ENCODE data around the gene OR3A2. TPM values are rescaled to one million over a fixed set of nuclear protein-coding genes. Genes with fewer than 3 reads are reported as not detected.
"Not testable (repeated sequence)": the region's sequence is repeated elsewhere in the genome, so short reads cannot be mapped to it uniquely, and the experiment has no call there.

Gene OR3A2
- total RNA-seq, 1 donor from 2014 or later, result 0.47 TPM

DNA sequence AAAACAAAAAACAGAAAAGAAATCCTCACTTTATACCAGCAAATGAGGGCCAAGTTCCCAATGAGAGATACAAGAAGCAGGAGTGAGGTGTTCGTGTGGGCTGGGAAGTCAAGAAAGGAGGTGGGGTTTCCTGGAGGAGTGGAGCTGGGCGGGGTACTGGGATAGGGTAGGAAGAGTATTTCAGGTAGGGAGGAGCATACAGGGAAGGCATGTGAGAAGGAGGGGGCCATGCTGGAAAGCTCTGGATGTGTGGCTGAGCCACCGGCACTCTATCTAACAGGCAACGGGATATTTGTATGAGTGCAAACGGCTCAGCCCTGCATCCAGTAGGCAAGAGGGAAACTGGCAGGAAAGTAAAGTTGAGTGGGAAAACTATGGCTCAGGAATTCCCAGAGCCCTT is 4.2 kb downstream of the OR3A2 start:
- H3K36me3 Mint-ChIP-seq (ENCODE audit: low read depth), result no peaks in the 10 kb centered on the region
- DNase-seq (ENCODE audit: low spot score), result no peak
- H3K27me3 Mint-ChIP-seq (ENCODE audit: insufficient read depth), result peaks cover 7% of the 10 kb centered on the region
- H3K9me3 Mint-ChIP-seq, result no peaks in the 10 kb centered on the region
- H3K27ac Mint-ChIP-seq, result no peak overlapping the region
- intact Hi-C loops (cut with micrococcal nuclease), result no loop called here
- H3K4me1 Mint-ChIP-seq (ENCODE audit: low read depth), result no peaks in the 10 kb centered on the region
- H3K4me3 Mint-ChIP-seq, result no peak overlapping the region

DNA sequence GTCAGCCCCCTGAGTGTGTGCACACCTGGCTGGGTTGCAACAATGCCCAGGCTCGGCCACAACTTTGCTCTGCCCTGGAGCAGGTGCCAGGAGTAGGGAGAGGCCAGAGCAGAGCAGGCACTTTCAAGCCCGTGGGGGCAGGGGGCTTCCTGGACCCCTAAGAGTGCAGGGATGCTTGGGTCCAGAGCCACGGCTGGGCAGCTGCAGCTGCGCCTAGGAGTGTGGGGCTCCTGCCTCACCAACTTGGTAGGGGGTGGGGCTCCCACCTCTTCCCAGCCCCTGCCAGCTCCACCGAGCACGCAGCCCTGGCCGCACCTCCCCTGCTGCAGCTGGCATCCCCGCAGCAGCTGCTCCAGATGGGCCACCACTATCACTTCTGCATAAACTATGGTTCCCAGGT is 7.8 kb downstream of the OR3A2 start:
- no peaks in the 10 kb centered on the region for H3K4me1 Mint-ChIP-seq (ENCODE audit: low read depth)
- no peaks in the 10 kb centered on the region for H3K36me3 Mint-ChIP-seq (ENCODE audit: low read depth)
- no peak overlapping the region for H3K27ac Mint-ChIP-seq
- DNase-seq (ENCODE audit: low spot score), result no peak
- peaks cover 17% of the 10 kb centered on the region for H3K9me3 Mint-ChIP-seq
- no peak overlapping the region for H3K4me3 Mint-ChIP-seq
- H3K27me3 Mint-ChIP-seq (ENCODE audit: insufficient read depth), result no peaks in the 10 kb centered on the region
- intact Hi-C loops (cut with micrococcal nuclease), result no loop called here

DNA sequence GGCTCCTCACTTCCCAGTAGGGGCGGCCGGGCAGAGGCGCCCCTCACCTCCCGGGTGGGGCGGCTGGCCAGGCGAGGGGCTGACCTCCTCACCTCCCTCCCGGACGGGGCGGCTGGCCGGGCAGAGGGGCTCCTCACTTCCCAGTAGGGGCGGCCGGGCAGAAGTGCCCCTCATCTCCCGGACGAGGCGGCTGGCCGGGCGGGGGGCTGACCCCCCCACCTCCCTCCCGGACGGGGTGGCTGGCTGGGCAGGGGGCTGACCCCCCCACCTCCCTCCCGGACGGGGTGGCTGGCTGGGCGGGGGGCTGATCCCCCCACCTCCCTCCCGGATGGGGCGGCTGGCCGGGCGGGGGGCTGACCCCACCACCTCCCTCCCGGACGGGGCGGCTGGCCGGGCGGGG is 14.9 kb downstream of the OR3A2 start:
- DNase-seq (ENCODE audit: low spot score); H3K4me3 Mint-ChIP-seq; intact Hi-C loops (cut with micrococcal nuclease); H3K27ac Mint-ChIP-seq; H3K36me3 Mint-ChIP-seq (ENCODE audit: low read depth); H3K4me1 Mint-ChIP-seq (ENCODE audit: low read depth); H3K27me3 Mint-ChIP-seq (ENCODE audit: insufficient read depth): not testable (repeated sequence)
- peaks cover 28% of the 10 kb centered on the region for H3K9me3 Mint-ChIP-seq

DNA sequence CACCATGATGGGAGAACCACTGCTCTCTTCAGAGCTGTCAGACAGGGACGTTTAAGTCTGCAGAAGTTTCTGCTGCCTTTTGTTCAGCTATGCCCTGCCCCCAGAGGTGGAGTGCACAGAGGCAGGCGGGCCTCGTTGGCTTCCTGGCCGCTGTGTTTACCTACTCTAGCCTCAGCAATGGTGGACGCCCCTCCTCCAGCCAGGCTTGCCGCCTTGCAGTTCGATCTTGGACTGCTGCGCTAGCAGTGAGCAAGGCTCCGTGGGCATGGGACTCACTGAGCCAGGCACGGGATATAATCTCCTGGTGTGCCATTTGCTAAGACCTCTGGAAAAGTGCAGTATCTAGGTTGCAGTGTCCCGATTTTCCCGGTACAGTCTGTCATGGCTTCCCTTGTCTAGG is 43.3 kb downstream of the OR3A2 start:
- H3K27ac Mint-ChIP-seq; H3K36me3 Mint-ChIP-seq (ENCODE audit: low read depth); H3K27me3 Mint-ChIP-seq (ENCODE audit: insufficient read depth); H3K4me3 Mint-ChIP-seq; DNase-seq (ENCODE audit: low spot score); H3K4me1 Mint-ChIP-seq (ENCODE audit: low read depth); intact Hi-C loops (cut with micrococcal nuclease): not testable (repeated sequence)
- peaks cover 13% of the 10 kb centered on the region for H3K9me3 Mint-ChIP-seq

DNA sequence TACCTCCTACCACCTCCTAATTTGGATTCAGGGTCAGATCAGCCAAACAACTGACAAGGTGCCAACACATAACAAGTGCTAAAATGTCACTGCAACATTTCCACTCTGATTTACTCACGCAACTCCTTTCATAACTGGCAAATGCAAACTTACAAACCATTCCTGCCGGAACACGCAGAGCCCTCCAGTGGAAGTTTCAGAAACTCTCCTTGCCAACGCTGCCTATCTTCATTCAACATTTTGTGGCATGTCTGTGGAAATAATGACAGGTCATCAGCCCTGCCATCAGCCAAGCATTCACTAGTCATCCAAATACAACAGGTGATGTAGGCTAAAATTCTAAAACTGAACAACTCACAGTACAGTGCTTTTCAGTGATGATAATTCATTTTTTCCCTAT is 50.2 kb downstream of the OR3A2 start:
- Mint-ChIP-seq H3K36me3 (ENCODE audit: low read depth) (no peaks in the 10 kb centered on the region), H3K4me1 (ENCODE audit: low read depth) (no peaks in the 10 kb centered on the region), H3K9me3 (peaks cover 4% of the 10 kb centered on the region), H3K27me3 (ENCODE audit: insufficient read depth) (peaks cover 4% of the 10 kb centered on the region), H3K4me3 (no peak overlapping the region), H3K27ac (no peak overlapping the region)
- no peak for DNase-seq (ENCODE audit: low spot score)
- intact Hi-C loops (cut with micrococcal nuclease), result no loop called here

DNA sequence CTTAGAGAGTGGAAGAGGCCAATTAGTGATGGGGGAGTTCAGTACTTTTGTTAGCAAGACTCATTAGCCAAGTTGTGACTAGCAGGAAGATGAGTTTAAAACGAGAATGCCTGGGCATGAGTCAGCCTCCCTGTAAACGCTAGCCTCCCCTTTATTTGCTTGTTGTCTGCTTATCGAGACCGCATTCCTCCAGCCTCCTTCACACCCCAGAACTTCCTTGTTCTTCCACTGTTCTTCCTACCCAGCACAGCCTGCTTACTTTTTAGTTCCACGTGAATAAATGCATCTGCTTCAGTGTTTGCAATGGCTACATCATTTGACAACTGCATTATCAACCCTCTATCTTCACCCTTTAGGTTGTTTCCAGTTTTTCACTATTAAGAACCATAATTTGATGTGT is 67.8 kb downstream of the OR3A2 start:
- H3K36me3 Mint-ChIP-seq (ENCODE audit: low read depth), result no peaks in the 10 kb centered on the region

DNA sequence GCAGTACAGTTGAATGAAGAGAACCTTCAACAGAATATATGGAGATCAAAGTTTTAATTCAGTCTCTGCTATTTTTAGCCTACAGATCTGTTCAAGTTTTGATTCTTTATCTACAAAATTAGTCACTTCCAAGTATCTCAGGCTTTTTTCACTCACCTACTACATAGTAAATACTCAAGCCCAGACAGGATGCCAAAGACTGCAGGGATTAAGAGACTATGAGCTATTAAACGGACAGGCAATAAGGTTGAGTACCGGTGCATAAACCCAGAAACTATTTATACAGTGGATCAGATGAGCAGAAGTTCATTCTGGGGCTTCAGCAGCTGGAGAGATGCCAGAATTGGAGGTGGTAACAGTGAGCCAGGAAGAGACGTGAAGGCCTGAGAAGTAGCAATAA is 69.3 kb downstream of the OR3A2 start:
- intact Hi-C loops (cut with micrococcal nuclease), result no loop called here
- Mint-ChIP-seq H3K36me3 (ENCODE audit: low read depth) (no peaks in the 10 kb centered on the region), H3K4me1 (ENCODE audit: low read depth) (no peaks in the 10 kb centered on the region), H3K27me3 (ENCODE audit: insufficient read depth) (no peaks in the 10 kb centered on the region), H3K9me3 (no peaks in the 10 kb centered on the region), H3K27ac (no peak overlapping the region), H3K4me3 (no peak overlapping the region)
- no peak for DNase-seq (ENCODE audit: low spot score)

More for the DNA sequence above, 67.8 kb downstream of the OR3A2 start:
- Mint-ChIP-seq H3K4me1 (ENCODE audit: low read depth) (no peaks in the 10 kb centered on the region), H3K4me3 (no peak overlapping the region), H3K27me3 (ENCODE audit: insufficient read depth) (no peaks in the 10 kb centered on the region), H3K27ac (no peak overlapping the region), H3K9me3 (peaks cover 3% of the 10 kb centered on the region)
- intact Hi-C loops (cut with micrococcal nuclease), result no loop called here
- no peak for DNase-seq (ENCODE audit: low spot score)

DNA sequence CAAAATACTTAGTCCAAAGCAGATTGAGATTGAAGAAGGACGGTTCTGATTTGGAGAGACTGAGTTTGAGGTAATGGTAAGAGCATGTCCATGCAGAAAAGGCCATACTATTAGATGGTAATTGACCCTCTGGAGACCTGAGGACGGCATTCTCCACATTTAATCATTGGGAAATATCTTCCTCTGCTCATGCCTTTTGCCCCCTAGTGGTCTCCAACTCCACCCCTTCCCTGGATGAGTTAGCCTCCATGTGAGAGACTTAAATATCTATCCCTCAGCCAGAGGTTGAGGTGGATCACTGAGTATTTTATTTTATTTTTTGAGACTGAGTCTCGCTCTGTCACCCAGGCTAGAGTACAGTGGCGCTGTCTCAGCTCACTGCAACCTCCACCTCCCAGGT is 77.5 kb downstream of the OR3A2 start:
- Mint-ChIP-seq H3K9me3 (no peaks in the 10 kb centered on the region), H3K27me3 (ENCODE audit: insufficient read depth) (no peaks in the 10 kb centered on the region), H3K4me1 (ENCODE audit: low read depth) (no peaks in the 10 kb centered on the region), H3K36me3 (ENCODE audit: low read depth) (no peaks in the 10 kb centered on the region), H3K27ac (no peak overlapping the region), H3K4me3 (no peak overlapping the region)
- intact Hi-C loops (cut with micrococcal nuclease), result loop anchor here (10.0 kb wide), 1 partner anchor 46 kb away; no protein-coding TSS in a partner anchor
- DNase-seq (ENCODE audit: low spot score), result no peak

DNA sequence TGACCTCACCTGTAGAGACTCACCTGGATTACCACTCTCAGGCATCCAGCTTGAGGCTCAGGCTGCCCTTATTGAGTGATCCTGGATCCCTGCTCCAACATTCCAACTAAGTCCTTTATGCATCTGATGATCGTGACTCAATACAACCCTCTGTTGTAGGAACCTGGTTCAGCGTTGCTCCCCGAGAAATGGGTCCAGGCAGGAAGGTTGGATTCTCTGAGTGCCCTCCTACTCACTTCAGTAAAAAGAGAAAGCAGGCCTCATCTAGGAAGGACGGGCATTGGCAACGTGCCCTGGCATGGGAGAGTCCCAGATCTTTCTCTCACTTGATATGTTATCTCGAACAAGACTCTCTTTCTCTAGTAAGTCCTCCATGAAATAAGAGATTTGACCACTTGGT is 87.8 kb downstream of the OR3A2 start, which contains the start of gene OR3A1:
Gene OR3A1 (minus strand): TSS at position 101 of the 400 bp plus-strand sequence. CDS start 5,778 bp downstream, outside the sequence.
- H3K4me3 Mint-ChIP-seq, result no peak within 1 kb of the TSS
- no peaks in the 10 kb centered on the region for H3K4me1 Mint-ChIP-seq (ENCODE audit: low read depth)
- no peaks in the 10 kb centered on the region for H3K36me3 Mint-ChIP-seq (ENCODE audit: low read depth)
- peaks cover 4% of the 10 kb centered on the region for H3K27me3 Mint-ChIP-seq (ENCODE audit: insufficient read depth)
- H3K27ac Mint-ChIP-seq, result no peak within 1 kb of the TSS
- no peaks in the 10 kb centered on the region for H3K9me3 Mint-ChIP-seq
- intact Hi-C loops (cut with micrococcal nuclease), result no loop called here
- DNase-seq (ENCODE audit: low spot score), result no peak

DNA sequence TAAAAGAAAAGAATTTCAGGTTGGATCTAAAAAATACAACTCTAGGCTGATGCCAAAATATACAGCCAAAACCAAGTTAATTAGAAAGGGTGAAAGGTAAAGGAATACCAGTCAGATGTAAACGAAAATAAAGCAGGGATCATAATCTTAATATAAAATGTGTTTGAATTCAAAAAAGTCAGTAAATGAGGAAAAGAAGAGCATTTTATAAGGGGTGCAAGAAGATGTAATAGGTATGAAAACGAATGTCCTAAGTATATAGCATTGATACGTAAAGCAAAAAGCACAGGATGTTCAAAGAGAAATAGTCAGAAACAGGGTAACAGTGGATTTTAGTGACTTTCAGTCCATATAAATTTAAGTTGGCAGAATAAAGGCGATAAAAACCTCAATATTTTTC is 90.5 kb downstream of the OR3A2 start:
- Mint-ChIP-seq H3K4me1 (ENCODE audit: low read depth) (no peaks in the 10 kb centered on the region), H3K4me3 (no peak overlapping the region), H3K27me3 (ENCODE audit: insufficient read depth) (no peaks in the 10 kb centered on the region), H3K27ac (no peak overlapping the region), H3K36me3 (ENCODE audit: low read depth) (no peaks in the 10 kb centered on the region), H3K9me3 (no peaks in the 10 kb centered on the region)
- intact Hi-C loops (cut with micrococcal nuclease), result no loop called here
- DNase-seq (ENCODE audit: low spot score), result no peak

DNA sequence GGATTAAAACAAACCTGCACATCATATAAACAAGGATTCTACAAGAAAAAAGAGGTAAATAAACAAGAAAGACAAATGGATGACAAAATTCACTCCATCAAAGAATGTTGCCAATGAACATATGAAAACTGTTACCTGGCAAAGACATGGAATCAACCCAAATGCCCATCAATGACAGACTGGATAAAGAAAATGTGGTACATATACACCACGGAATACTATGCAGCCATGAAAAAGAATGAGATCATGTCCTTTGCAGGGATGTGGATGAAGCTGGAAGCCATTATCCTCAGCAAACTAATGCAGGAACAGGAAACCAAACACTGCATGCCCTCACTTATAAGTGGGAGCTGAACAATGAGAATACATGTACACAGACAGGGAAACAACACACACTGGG is 92.6 kb downstream of the OR3A2 start:
- H3K4me1 Mint-ChIP-seq (ENCODE audit: low read depth); intact Hi-C loops (cut with micrococcal nuclease); H3K9me3 Mint-ChIP-seq; DNase-seq (ENCODE audit: low spot score); H3K36me3 Mint-ChIP-seq (ENCODE audit: low read depth); H3K27ac Mint-ChIP-seq; H3K4me3 Mint-ChIP-seq; H3K27me3 Mint-ChIP-seq (ENCODE audit: insufficient read depth): not testable (repeated sequence)

DNA sequence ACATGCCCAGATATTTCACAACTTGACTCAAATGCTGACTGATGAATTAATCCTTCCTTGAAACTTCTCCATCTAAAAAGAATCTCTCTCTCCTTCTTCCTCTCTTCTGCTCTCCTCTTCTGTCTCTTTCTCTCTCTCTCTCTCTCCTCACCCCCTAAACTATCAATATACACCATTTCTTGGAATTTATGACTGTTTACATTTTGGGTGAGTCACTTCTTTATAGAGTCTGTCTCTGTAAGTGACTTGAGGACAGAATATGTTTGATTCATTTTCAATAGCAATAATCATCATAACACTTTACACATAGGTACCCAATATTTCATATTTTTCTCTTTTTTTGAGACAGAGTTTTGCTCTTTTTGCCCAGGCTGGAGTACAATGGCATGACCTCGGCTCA is 103.2 kb downstream of the OR3A2 start:
- Mint-ChIP-seq H3K9me3 (no peaks in the 10 kb centered on the region), H3K36me3 (ENCODE audit: low read depth) (no peaks in the 10 kb centered on the region), H3K27me3 (ENCODE audit: insufficient read depth) (peaks cover 3% of the 10 kb centered on the region), H3K4me3 (no peak overlapping the region), H3K4me1 (ENCODE audit: low read depth) (no peaks in the 10 kb centered on the region), H3K27ac (no peak overlapping the region)
- no peak for DNase-seq (ENCODE audit: low spot score)
- intact Hi-C loops (cut with micrococcal nuclease), result no loop called here

DNA sequence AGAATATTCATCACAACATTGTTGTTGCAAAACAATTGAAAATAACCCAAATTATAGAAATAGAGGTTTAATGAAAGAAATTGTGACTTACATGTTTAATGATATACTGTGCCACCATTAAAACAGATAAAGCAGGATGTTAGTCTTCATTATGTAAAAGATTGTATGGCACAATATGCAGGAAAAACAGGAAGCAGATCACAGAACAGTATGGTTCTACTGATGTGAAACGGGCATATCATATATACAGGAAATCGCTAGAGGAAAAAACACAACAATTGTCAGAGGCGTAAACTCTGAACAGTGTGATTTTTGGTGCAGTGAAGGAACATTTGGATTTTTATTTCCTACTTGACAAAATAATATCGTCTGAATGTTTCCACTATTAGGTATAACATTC is 110.0 kb downstream of the OR3A2 start:
- Mint-ChIP-seq H3K9me3 (peaks cover 4% of the 10 kb centered on the region), H3K27ac (no peak overlapping the region)
- intact Hi-C loops (cut with micrococcal nuclease), result no loop called here

DNA sequence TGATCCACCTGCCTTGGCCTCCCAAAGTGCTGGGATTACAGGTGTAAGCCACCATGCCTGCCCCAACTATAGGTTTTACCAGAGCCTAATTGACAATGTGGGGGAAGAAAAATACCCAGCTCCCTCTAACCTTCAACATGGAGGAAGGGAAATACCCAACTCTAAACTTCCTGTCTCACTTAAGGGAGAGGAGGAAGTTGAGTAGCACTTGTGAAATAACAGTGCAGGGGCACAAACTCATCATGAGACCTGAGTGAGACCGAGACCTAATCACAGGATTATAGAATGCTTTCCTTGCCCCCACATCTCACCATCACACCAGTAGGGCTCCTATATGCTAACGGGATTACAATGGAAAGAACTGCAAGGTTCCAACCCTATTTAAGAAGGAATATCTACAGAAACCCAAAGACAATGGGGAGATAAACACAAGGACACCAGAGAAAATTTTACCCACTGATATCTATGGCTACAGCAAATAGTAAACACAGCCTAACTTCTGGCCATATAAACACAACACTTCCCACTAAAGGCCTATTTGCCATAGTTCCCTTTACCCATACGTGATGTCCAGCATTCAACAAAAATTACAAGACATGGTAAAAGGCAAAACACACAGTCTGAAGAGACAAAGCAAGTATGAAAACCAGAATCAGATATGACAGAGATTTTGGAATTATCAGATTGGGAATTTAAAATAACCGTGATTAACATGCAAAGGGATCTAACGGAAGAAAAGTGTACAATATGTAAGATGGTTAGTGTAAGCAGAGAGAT is 114.8 kb downstream of the OR3A2 start:
- Mint-ChIP-seq H3K36me3 (ENCODE audit: low read depth) (no peaks in the 10 kb centered on the region), H3K4me3 (no peak overlapping the region), H3K27me3 (ENCODE audit: insufficient read depth) (no peaks in the 10 kb centered on the region), H3K4me1 (ENCODE audit: low read depth) (no peaks in the 10 kb centered on the region), H3K27ac (no peak overlapping the region), H3K9me3 (peaks cover 12% of the 10 kb centered on the region)
- no peak for DNase-seq (ENCODE audit: low spot score)
- intact Hi-C loops (cut with micrococcal nuclease), result no loop called here

More for the DNA sequence above, 110.0 kb downstream of the OR3A2 start:
- no peak for DNase-seq (ENCODE audit: low spot score)
- no peaks in the 10 kb centered on the region for H3K4me1 Mint-ChIP-seq (ENCODE audit: low read depth)
- H3K36me3 Mint-ChIP-seq (ENCODE audit: low read depth), result no peaks in the 10 kb centered on the region
- H3K27me3 Mint-ChIP-seq (ENCODE audit: insufficient read depth), result no peaks in the 10 kb centered on the region
- no peak overlapping the region for H3K4me3 Mint-ChIP-seq
